Activated CD4-positive, alpha-beta T cell treated with anti-CD3 and anti-CD28 coated beads, Interleukin-2, amount 50 U/mL, for 48 hours (primary cell): Measurements from ENCODE around the gene DRD4.
"Not testable (repeated sequence)": the region's sequence is repeated elsewhere in the genome, so short reads cannot be mapped to it uniquely, and the experiment has no call there.

Experiments
- DNase-seq, 2 experiments: peaks; one replicate each; pipeline ENCODE4 v3.0.0-alpha.2; 2020

The DRD4 gene

DNA sequence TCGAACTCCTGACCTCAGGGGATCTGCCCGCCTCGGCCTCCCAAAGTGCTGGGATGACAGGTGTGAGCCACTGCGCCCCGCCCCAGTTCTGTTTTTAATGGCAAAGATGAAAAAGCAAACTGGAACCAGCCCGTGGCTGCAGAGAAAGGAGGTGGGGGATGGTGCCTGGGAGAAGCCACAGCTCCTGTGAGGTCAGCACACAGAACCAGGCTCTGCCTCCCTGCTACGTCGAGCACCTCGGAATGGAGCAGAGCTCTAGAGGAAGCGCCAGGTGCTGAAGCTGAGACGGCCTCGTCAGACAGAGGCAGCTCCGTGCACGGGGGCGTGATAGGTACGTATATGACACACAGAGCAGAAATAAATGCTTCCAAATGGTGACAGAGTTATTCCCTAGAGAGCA is 8.5 kb downstream of the DRD4 start:
- DNase-seq: no peak

DNA sequence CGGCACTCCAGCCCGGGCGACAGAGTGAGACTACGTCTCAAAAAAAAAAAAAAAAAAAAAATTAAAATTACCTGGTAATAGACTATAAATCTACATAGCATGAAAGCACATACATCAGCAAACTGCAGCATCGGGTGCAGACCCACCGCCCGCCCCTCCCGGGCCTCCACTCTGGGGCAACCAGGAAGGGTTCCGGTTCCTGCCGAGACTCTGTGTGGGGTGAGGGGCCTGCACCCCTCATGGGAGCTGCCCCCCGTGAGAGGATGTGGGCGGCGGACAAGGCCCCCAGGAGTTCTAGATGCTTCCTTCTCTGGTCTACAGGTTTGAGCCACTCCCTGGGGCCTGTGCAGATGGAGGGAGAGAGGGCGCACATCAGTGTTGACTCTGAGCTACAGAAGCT is 9.1 kb downstream of the DRD4 start:
- DNase-seq: no peak

DNA sequence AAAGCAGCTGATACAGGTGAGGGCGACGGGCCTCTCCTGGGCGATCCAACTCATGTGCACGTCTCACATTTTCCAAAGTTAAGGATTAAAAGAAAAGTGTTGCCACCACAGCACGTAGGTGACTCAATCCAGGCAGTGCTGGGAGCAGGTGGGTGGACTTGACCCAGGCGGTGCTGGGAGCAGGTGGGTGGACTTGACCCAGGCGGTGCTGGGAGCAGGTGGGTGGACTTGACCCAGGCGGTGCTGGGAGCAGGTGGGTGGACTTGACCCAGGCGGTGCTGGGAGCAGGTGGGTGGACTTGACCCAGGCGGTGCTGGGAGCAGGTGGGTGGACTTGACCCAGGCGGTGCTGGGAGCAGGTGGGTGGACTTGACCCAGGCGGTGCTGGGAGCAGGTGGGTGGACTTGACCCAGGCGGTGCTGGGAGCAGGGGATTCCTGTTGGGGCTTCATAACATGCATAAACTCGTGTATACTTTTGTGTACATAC is 10.6 kb downstream of the DRD4 start:
- DNase-seq: not testable (repeated sequence)

DNA sequence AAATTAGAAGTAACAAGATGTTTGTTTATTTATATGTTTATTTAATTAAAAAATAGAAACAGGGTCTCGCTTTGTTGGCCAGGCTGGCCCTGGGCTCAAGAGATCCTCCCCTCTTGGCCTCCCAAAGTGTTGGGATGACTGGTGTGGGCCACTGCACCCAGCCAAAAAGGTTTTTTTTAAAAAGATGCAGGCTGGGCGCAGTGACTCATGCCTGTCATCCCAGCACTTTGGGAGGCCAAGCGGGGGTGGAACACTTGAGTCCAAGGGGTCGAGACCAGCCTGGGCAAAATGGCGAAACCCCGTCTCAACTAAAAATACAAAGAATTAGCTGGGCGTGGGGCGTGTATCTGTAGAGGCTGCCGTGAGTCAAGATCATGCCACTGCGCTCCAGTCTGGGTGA is 13.4 kb downstream of the DRD4 start:
- DNase-seq: no peak

DNA sequence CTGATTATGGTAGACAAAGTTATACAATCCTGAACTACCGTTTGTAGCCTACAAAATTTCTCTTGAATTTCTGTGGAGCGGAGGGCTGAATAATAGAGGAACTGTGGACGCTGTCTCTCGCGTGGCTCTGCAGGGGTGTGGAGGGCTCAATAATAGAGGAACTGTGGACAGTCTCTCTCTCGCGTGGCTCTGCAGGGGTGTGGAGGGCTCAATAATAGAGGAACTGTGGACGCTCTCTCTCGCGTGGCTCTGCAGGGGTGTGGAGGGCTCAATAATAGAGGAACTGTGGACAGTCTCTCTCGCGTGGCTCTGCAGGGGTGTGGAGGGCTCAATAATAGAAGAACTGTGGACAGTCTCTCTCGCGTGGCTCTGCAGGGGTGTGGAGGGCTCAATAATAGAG is 16.1 kb downstream of the DRD4 start:
- DNase-seq: not testable (repeated sequence)

DNA sequence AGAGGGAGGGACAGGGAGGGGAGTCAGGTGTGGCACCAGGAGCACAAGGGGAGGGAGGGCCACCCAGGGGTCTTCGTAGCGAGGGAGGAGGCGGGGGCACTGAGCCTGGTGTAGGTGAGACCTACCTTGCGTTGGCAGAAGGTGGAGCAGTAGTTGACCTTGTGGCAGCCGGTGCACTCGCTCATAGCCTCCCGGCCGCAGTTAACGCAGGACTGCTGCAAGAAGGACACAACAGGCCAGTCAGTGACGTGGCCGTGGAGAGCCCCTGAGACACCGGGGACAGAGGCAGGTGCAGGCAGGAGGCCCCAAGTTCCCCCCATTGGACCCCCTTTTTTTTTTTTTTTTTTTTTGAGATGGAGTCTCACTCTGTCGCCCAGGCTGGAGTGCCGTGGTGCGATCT is 16.8 kb downstream of the DRD4 start:
- no peak for DNase-seq

DNA sequence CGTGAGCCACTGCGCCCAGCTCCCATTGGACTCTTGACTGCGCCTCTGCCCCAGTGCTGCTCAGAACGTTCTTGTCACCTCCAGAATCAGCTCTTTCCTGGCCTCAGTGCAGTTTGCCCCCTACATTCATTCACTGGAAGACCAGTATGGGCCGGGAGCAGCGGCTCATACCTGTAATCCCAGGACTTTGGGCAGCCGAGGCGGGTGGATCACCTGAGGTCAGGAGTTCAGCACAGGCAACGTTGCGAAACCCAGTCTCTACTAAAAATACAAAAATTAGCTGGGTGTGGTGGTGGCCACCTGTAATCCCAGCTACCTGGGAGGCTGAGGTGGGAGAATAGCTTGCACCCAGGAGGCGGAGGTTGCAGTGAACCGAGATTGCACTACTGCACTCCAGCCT is 17.4 kb downstream of the DRD4 start:
- not testable (repeated sequence) for DNase-seq

DNA sequence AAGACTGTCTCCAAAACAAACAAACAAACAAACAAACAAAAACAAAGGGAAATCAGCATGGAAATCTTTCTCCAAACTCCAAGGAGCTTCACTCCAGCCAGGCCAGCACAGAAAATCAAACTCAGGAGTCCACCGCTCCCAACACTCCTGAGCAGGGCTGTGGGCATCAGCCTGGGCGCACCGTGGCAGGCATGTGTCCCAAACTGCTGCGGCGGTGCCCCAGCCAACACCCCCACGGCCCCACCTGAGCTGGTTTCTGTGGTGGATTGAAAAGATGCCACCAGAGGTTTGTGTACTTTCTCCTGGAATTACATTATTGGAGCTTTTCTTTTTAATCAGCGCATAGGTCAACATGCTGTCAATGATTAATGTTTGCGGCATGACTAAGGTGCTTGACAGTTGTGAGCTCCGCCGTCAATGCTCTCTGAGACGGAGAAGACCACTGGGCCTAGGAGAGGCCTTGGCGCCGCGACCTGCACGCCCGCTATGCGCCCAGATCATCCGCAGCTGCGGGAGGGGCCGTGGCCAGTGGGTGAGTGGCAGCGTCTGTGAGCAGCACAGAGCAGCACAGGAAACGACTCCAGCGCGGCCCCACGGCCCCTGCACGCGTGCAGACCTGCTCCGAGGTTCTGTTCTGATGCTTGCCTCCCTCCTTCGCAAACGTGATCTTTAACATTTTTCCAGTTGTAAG is 18.1 kb downstream of the DRD4 start:
- DNase-seq: no peak

DNA sequence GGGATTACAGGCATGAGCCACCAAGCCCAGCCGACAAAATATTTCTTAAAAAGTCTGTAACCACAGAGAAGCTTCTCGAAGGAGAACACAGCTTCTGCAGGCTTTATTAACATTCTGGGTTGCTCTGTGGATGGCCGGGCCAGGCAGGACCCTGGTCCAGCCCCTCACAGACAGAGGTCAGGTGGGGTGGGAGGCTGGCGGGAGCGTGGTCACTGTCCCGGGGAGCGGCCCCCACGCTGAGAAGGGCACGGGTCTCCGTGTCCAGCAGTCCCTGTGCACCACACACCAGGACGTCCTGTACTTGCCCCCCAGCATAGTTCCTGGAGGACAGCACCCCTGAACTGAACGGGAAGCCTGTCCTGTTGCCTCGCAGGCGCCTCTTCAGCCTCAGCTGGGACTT is 19.4 kb downstream of the DRD4 start:
- DNase-seq: no peak

DNA sequence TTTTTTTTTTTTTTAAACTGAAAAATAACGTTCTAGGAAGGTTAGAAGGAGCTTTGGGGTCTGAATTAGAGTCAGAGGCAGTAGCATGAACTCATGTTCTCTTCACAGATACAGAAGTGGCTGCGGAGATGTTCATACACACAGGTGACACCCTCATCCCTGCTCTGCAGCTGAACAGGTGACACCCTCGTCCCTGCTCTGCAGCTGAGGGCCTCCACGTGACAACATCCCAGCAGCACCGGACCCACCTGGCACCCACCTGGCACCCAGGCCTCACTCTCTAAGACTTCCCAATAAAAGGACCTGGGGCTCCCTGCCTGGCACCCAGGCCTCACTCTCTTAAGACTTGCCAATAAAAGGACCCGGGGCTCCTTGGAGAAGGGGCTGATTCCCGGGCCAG is 19.8 kb downstream of the DRD4 start:
- no peak for DNase-seq

DNA sequence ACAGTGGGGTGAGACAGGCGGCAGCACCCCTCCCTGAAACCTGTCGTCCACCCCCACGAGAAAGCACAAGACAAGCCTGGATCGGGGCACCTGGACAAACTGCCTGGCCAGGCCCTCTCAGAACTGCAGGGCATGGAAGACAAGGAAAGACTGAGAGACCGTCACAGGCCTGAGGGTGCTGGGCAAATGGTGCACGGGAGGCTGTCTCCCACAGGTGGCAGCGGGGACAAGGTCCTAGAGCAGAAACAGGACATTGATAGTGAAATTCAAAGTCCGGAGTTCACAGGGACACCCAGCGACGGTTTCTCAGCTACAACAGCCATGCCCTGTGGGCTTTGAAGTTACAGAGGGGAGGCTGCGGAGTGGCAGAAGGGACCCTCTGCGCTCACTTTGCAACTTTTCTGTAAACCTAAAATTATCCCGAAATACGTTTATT is 20.6 kb downstream of the DRD4 start:
- DNase-seq: no peak

DNA sequence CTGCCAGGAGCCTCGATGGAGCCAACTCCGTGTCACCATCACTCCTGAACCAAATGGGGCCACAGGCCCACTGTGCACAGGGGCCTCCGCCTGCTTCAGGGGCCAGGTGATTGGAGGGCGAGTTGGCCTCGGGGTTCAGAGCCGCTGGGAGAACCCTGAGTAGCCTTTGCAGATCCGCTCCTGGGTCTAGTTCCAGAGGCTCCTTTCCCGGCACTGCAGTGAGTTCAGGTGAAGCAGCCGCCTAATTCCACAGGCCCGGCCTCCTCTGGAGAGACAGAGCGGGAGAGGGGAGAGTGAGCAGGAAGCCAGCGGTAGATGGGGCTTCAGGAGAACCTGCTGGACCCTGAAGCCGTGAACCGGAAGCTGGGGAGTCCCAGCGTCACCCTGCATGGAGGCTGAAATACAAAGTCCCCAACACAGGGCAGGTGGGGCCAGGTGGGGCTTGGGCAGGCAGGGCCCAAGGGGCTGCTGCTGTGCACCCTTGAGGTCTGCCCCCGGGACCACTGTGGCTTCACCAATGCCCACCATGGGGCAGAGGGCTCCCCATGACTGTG is 22.5 kb downstream of the DRD4 start:
- no peak for DNase-seq

DNA sequence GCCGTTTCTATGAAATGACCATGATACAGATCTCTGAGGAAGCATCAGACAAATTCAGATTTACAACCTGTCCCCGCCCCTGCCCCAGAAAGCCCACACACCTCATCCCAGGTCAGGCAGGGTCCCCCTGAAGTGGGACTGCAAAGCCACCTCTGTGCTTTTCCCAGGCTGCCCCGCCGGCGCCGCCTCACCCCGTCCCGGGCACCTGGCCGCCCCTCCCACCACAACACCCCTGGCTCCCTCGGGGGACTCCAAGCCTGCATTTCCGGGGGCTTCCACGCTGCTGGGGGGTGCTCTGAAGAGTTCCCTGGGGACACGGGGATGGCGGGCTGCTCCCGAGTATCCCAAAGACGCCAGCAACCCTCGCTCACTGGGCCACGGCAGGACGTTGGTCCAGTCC is 23.2 kb downstream of the DRD4 start:
- no peak for DNase-seq

DNA sequence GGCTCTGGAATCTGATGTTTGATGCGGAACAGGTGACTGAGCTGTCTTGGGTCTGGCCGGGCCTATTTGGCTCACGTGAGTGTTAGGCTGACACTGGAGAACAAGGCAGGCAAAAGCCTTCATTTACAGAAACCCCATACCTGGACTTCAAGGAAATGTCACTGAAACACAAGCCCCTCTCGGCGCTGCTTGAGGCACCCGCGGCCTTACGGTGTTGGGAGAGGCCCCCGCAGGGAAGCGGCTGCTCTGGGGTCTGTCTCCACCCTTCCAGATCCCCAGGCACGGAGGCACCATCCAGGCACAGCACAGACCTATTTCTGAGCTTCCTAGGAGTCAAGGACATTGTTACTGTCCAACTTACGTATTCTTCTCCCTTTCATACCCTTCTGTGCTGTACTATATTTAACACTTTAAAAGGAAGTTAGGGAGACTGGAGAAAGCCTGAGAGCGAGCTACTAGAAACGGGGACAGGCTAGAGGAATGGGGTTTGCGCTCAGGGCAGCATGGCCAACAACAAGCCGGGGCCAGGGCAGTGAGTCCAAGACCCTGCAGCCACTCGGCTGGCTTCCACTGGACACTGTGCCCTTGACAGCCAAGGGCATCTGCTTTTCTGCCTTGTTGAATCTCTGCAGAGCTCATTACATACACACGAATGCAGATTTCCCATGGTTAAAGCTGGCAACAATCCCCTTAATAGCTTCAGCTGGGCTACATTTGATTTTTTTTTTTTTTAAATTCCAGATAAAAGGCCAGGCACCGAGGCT is 23.8 kb downstream of the DRD4 start:
- DNase-seq: no peak

DNA sequence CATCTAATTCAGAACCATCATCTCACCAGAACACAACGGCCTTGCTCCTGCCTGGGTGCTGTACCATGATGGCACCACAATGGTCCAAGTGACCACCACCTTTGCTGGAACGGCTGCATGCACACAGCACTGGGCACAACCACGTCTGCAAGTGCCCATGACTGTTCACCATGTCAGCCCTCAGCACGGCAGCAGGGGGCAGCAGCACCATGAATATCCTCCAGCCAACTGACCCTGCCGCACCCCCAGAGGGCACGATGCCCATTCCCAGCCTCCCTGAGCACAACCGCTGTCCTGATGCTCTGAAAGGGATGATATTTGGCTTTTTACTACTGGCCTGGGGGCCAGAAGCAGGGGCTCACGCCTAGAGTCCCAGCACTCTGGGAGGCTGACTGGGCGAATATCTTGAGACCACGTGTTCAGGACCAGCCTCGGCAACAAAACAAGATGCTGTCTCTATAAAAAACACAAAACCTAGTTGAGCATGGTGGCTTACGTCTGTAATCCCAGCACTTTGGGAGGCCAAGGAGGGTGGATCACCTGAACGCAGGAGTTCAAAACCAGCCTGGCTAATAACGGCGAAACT is 25.7 kb downstream of the DRD4 start:
- DNase-seq: peak; percentile 46 to 56

DNA sequence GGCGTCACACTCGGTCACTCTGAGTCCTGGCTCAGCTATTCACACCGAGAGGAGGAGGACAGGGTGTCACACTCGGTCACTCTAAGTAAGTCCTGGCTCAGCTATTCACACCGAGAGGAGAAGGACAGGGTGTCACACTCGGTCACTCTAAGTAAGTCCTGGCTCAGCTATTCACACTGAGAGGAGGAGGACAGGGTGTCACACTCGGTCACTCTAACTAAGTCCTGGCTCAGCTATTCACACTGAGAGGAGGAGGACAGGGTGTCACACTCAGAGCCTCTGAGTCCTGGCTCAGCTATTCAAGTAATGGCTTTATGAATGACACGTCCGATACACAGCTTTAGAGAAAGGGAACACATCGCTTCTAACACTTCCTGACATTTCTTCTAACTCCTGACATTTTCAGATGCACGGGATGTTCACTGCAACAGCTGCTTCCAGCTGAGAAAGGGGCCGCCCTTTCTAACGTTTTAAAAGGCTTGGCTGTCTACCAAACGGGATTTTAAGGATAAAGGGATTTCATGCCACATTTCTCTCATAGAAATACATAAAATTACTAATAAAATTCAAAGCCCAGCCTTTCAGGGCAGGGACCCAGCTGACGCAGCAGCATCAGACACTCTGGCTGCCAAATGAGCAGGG is 28.1 kb downstream of the DRD4 start:
- no peak for DNase-seq

DNA sequence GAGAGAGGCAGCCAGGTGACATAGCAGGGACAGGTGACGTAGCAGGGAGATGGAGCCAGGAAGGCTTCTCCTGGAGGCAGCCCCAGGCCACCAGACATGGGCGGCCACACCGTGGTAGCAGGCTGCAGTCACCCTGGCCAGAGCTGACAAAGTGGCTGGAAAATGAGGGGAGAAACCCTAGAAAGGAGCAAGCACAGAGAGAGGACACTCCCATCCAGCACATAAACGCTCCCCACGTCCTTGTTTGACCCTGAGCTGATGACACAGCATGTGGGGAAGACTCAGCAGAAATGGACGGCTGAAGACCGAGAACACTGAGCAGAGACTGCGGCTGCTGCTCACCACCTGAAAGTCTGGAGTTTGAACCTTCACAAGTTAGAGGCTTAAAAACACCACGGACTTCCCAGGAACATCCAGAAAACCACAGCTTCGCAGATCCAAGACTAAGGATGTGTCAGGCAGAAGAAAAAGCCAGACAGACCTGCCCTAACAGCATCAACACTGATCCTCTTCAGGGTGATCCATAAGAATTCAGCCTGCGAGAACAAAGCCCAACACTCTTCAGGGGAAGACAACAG is 28.7 kb downstream of the DRD4 start:
- DNase-seq: no peak

DNA sequence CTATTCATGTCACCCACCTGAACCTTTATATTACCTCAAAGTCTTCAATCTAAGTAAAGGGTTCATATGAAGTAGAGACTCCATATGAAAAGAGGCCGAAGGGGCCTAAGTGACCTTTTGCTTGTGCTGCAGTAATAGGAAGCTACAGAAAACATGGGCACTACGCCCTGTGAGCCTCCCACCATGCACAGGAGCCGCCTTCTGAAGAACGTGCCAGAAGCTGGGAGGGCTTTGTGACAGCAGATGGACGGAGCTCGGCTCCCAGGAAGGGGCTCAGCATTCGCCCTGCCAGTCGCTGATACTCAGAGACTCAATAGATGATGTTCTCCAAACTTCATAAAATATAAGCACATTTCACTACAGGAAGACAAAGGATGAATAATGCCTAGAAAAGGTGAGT is 36.8 kb downstream of the DRD4 start:
- no peak for DNase-seq

DNA sequence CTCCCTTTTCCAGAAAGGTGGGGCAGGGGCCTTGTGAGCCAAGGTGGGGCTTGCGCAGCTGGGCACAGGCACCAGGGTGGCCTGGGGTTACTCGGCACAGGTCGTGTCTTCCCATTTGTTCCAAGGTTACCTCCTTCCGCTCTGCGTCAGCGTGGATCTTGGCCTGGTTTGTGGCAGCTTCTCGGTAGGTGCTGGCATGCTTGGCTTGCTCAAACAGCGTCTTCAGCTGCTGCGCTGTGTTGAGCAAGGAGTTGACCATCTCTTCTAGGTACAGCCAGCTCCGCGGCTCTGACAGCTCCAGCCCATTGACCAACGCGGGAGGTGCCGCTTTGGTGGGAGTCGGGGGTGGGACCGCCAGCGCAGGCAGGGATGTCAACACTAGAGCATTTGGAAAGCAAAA is 37.3 kb downstream of the DRD4 start:
- no peak for DNase-seq

DNA sequence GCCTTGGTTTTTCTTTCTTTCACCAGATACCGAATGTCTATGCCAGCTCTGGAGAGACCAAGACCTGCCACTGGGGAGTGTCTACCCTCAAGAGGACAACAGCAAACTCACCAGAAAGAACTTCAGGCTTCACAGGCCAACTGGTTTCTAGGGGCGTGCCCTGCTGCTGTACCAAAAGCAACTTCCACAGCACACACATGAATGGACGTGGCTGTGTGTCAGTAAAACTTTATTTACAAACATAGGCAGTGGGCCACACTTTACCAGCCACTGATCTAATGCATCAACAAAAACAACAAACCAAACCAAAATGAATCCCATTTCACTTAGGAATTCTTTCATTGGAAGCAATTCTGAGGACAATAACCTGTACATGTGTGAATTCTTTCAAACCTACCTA is 41.2 kb downstream of the DRD4 start:
- no peak for DNase-seq

DNA sequence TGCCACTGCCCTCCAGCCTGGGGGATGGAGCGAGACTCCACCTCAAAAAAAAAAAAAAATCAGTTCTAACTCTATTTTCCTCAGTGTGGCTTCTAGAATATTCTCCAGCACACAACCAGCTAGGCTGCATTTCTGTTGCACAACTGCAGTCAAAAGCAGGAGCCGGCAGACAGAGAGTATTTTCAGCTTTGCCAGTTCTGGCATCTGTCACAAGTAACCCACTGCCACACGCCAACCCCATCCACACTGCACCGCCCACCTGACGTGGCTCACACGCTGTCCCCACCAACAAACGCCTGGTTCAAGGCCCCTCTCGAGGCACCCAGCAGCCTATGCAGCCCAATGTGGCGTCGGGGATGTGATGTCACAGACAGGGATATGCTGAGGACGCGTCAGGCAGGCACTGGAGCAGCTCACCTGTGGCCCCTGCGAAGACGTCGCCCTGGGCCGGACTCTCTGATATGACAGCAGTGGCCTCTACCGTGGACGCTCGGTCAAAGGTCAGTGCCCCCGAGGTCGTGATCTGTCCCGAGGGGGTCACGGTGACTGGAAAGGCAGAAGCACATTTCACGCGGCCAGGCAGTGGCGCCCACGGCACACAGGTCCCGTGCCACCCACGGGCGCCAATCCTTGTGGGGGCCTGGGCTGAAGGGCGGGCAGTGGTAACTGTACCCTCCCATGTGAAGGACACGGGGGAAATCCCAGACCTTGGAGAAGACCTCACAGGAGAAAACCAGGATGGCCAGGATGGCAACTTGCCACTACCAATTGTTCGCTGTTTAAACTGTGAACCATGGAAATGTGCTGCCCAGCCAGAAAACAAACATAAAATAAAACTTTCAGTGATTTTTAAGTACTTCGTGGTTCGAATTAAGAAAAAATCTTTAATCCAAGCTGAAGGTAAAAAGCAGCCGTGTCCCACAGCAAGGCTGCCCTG is 42.5 kb downstream of the DRD4 start:
- no peak for DNase-seq

DNA sequence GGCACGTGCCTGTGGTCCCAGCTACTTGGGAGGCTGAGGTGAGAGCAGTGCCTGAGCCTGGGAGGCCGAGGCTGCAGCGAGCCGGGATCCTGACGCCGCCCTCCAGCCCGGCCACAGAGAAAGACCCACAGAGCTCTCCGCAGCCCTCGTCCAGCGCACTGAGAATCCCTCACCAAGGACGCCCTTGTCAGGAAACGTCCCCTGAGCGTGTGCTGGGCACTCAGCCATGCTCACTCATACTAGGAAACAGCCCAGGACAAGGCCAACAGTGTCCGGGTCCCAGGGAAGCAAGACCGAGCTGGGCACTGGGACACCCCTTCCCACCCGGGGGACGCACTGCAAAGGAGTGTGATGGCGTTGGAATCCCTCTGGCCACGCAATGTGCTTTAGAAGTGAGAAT is 43.4 kb downstream of the DRD4 start:
- DNase-seq: no peak
